GM19455 (cell line): Measurements from ENCODE around the gene PGBD5.
"Not testable (repeated sequence)": the region's sequence is repeated elsewhere in the genome, so short reads cannot be mapped to it uniquely, and the experiment has no call there.

Experiments
- ATAC-seq: cut with Tn5 transposase; IDR thresholded peaks from one replicate; pipeline ENCODE4 v1.9.1; 2021; ENCODE audit not compliant: unreplicated experiment

PGBD5 gene

GRCh38 chr1:230426246-230427093, at the start of gene PGBD5:
Gene PGBD5 (minus strand): TSS chr1:230426332. CDS start chr1:230425928, 404 bp downstream.
- peak; percentile 86 for ATAC-seq

GRCh38 chr1:230474924-230475323, 48.8 kb upstream of the PGBD5 start:
- ATAC-seq: not testable (repeated sequence)

GRCh38 chr1:230470750-230471149, 44.6 kb upstream of the PGBD5 start:
- not testable (repeated sequence) for ATAC-seq

- ATAC-seq: no peak
Observed at GRCh38 chr1:230469271-230469670, 43.1 kb upstream of the PGBD5 start.

- ATAC-seq: no peak
Observed at GRCh38 chr1:230465691-230466090, 39.6 kb upstream of the PGBD5 start.

- ATAC-seq: no peak
Observed at GRCh38 chr1:230464671-230465070, 38.5 kb upstream of the PGBD5 start.

GRCh38 chr1:230463760-230464159, 37.6 kb upstream of the PGBD5 start:
- ATAC-seq: no peak

- no peak for ATAC-seq
Observed at GRCh38 chr1:230463326-230463725, 37.2 kb upstream of the PGBD5 start.

GRCh38 chr1:230459465-230459864, 33.3 kb upstream of the PGBD5 start:
- no peak for ATAC-seq

- ATAC-seq: no peak
Observed at GRCh38 chr1:230458509-230458908, 32.4 kb upstream of the PGBD5 start.

- no peak for ATAC-seq
Observed at GRCh38 chr1:230456478-230456877, 30.3 kb upstream of the PGBD5 start.

GRCh38 chr1:230455291-230455690, 29.2 kb upstream of the PGBD5 start:
- ATAC-seq: no peak

GRCh38 chr1:230453377-230453776, 27.2 kb upstream of the PGBD5 start:
- ATAC-seq: no peak

- ATAC-seq: no peak
Observed at GRCh38 chr1:230441183-230442029, 15.3 kb upstream of the PGBD5 start.

- no peak for ATAC-seq
Observed at GRCh38 chr1:230435108-230435507, 9.0 kb upstream of the PGBD5 start.

- ATAC-seq: no peak
Observed at GRCh38 chr1:230431527-230431926, 5.4 kb upstream of the PGBD5 start.

- ATAC-seq: no peak
Observed at GRCh38 chr1:230430499-230430898, 4.4 kb upstream of the PGBD5 start.

GRCh38 chr1:230429067-230429735, 3.1 kb upstream of the PGBD5 start:
- no peak for ATAC-seq

GRCh38 chr1:230427981-230428380, 1.8 kb upstream of the PGBD5 start:
- ATAC-seq: no peak

GRCh38 chr1:230427094-230427876, 1.2 kb upstream of the PGBD5 start:
- no peak for ATAC-seq
